H1 (cell line): ENCODE data around the gene MGST3. TPM values are rescaled to one million over a fixed set of nuclear protein-coding genes. Genes with fewer than 3 reads are reported as not detected.

ENCODE experiments used
- CTCF ChIA-PET: fragments of 300-600 bp; sonication (Branson Sonifier 250); formaldehyde crosslinking; loops from one replicate; lab custom pipeline; 2021; ENCODE audit not compliant: partially characterized antibody; lab: Charles Lee
- POLR2A ChIA-PET: fragments of 300-600 bp; sonication (Branson Sonifier 250); formaldehyde crosslinking; loops from one replicate; lab custom pipeline; 2021; ENCODE audit warnings: inconsistent platforms; ENCODE audit not compliant: partially characterized antibody; lab: Charles Lee
- DNase-seq, 2 experiments: peaks; one replicate each; pipeline versions ENCODE4 v3.0.0 to v3.0.0-alpha.2; 2010 to 2022; ENCODE audit warnings: low spot score in 2 of 2, low read depth in 1 of 2, mixed read lengths in 1 of 2
- FAIRE-seq: peaks from 2 replicates; lab custom pipeline; 2011; peaks lifted over from hg19 to GRCh38; lab: Jason Lieb, UNC
- H2AFZ ChIP-seq: 2 replicates; pipeline ENCODE4 v1.8.1; 2012; ENCODE audit warnings: low read length, inconsistent platforms
- H2AK5ac ChIP-seq: 2 replicates; pipeline ENCODE4 v1.6.1; 2013; ENCODE audit warnings: low read depth, low read length
- H2BK120ac ChIP-seq: replicated peaks from 2 replicates; pipeline ENCODE3; 2013; ENCODE audit warnings: low read depth, low read length, inconsistent platforms
- H2BK12ac ChIP-seq: 2 replicates; pipeline ENCODE4 v1.6.1; 2013; ENCODE audit warnings: low read depth, low read length
- H2BK15ac ChIP-seq: 2 replicates; pipeline ENCODE4 v1.6.1; 2013; ENCODE audit warnings: low read length
- H2BK20ac ChIP-seq: 2 replicates; pipeline ENCODE4 v1.6.1; 2013; ENCODE audit warnings: low read length
- H2BK5ac ChIP-seq: 2 replicates; pipeline ENCODE4 v1.6.1; 2013; ENCODE audit warnings: low read depth, low read length
- H3K14ac ChIP-seq: 2 replicates; pipeline ENCODE4 v1.6.1; 2013; ENCODE audit warnings: inconsistent platforms; ENCODE audit not compliant: insufficient read length
- H3K18ac ChIP-seq: 2 replicates; pipeline ENCODE4 v1.6.1; 2013; ENCODE audit warnings: low read length; ENCODE audit errors: extremely low read depth
- H3K23ac ChIP-seq: 2 replicates; pipeline ENCODE4 v1.6.1; 2013; ENCODE audit warnings: inconsistent platforms; ENCODE audit not compliant: insufficient read length
- H3K23me2 ChIP-seq: 2 replicates; pipeline ENCODE4 v1.6.1; 2013; ENCODE audit warnings: low read depth, low read length
- H3K27ac ChIP-seq: 2 replicates; pipeline ENCODE4 v1.6.1; 2011; ENCODE audit warnings: low read depth, low read length, inconsistent platforms
- H3K27me3 ChIP-seq, 4 experiments: replicated peaks in 1 of 4; 1 replicate in 1 of 4; 2 replicates in 3 of 4; pipeline versions ENCODE4 v1.6.1 to v1.8.1; 2011 to 2013; ENCODE audit warnings: low read length in 3 of 4, mild to moderate bottlenecking in 3 of 4, inconsistent platforms in 2 of 4, mixed read lengths in 2 of 4, moderate library complexity in 1 of 4; ENCODE audit not compliant: control insufficient read depth in 3 of 4, insufficient read depth in 3 of 4; ENCODE audit errors: extremely low read depth in 1 of 4
- H3K36me3 ChIP-seq, 4 experiments: 2 replicates each; pipeline versions ENCODE4 v1.6.1 to v1.8.1; 2011 to 2013; ENCODE audit warnings: mild to moderate bottlenecking in 4 of 4, low read length in 3 of 4, moderate library complexity in 2 of 4, control low read depth in 1 of 4, inconsistent platforms in 1 of 4; ENCODE audit not compliant: insufficient read depth in 4 of 4, control insufficient read depth in 2 of 4
- H3K4ac ChIP-seq: replicated peaks from 2 replicates; pipeline ENCODE3; 2013; ENCODE audit warnings: low read length, low read depth, mixed read lengths, inconsistent platforms; ENCODE audit not compliant: insufficient read length
- H3K4me1 ChIP-seq, 4 experiments: replicated peaks in 1 of 4; 1 replicate in 1 of 4; 2 replicates in 3 of 4; pipeline versions ENCODE4 v1.6.1 to v1.8.1; 2011 to 2013; ENCODE audit warnings: low read length in 3 of 4, inconsistent platforms in 2 of 4, mixed read lengths in 1 of 4; ENCODE audit not compliant: insufficient read depth in 4 of 4, control insufficient read depth in 3 of 4
- H3K4me2 ChIP-seq, 2 experiments: 2 replicates each; pipeline versions ENCODE4 v1.6.1 to v1.8.1; 2011 to 2013; ENCODE audit warnings: low read depth in 2 of 2, low read length in 2 of 2, control low read depth in 1 of 2, inconsistent platforms in 1 of 2, mild to moderate bottlenecking in 1 of 2; ENCODE audit not compliant: insufficient read depth in 1 of 2
- H3K4me3 ChIP-seq, 4 experiments: fragments of 200-600, 300-600 bp in 1 of 4; sonication (generic), shearing (Covaris generic), sonication (Bioruptor Twin) in 1 of 4; 2 replicates each; pipeline versions ENCODE4 v1.5.1 to v1.8.1; 2011 to 2016; ENCODE audit warnings: low read length in 4 of 4, low read depth in 3 of 4, control low read depth in 2 of 4, inconsistent platforms in 2 of 4, mild to moderate bottlenecking in 2 of 4, mixed read lengths in 1 of 4, moderate library complexity in 1 of 4; ENCODE audit not compliant: insufficient read depth in 2 of 4; ENCODE audit errors: extremely low read depth in 1 of 4
- H3K56ac ChIP-seq: replicated peaks from 2 replicates; pipeline ENCODE3; 2013; ENCODE audit warnings: low read depth, mild to moderate bottlenecking, mixed read lengths, low read length, inconsistent platforms; ENCODE audit not compliant: insufficient read length
- H3K79me1 ChIP-seq: 2 replicates; pipeline ENCODE4 v1.6.1; 2013; ENCODE audit warnings: low read depth, low read length, control low read depth
- H3K79me2 ChIP-seq, 2 experiments: 2 replicates each; pipeline versions ENCODE4 v1.6.1 to v1.8.1; 2012 to 2013; ENCODE audit warnings: low read length in 2 of 2, mild to moderate bottlenecking in 2 of 2, inconsistent platforms in 1 of 2; ENCODE audit not compliant: insufficient read depth in 2 of 2, control insufficient read depth in 1 of 2
- H3K9ac ChIP-seq, 4 experiments: replicated peaks in 1 of 4; 1 replicate in 1 of 4; 2 replicates in 3 of 4; pipeline versions ENCODE4 v1.6.1 to v1.8.1; 2011 to 2013; ENCODE audit warnings: low read depth in 3 of 4, low read length in 3 of 4, control low read depth in 2 of 4, mild to moderate bottlenecking in 2 of 4, moderate library complexity in 2 of 4, inconsistent platforms in 1 of 4; ENCODE audit errors: extremely low read depth in 1 of 4
- H3K9me3 ChIP-seq, 2 experiments: 2 replicates each; pipeline versions ENCODE4 v1.6.1 to v1.8.1; 2012 to 2013; ENCODE audit warnings: mild to moderate bottlenecking in 2 of 2, moderate library complexity in 2 of 2, control low read depth in 1 of 2, inconsistent platforms in 1 of 2, low read depth in 1 of 2, low read length in 1 of 2, mixed read lengths in 1 of 2; ENCODE audit not compliant: insufficient read depth in 2 of 2
- H4K20me1 ChIP-seq, 2 experiments: replicated peaks in 1 of 2; 2 replicates each; pipeline versions ENCODE3 to v1.8.1; 2011 to 2013; ENCODE audit warnings: inconsistent platforms in 2 of 2, low read length in 2 of 2, mild to moderate bottlenecking in 1 of 2; ENCODE audit not compliant: insufficient read depth in 2 of 2, control insufficient read depth in 1 of 2
- H4K5ac ChIP-seq: 2 replicates; pipeline ENCODE4 v1.6.1; 2013; ENCODE audit warnings: low read length, low read depth, mixed read lengths, inconsistent platforms; ENCODE audit not compliant: insufficient read length
- H4K8ac ChIP-seq: 2 replicates; pipeline ENCODE4 v1.8.0; 2013; ENCODE audit warnings: mild to moderate bottlenecking, moderate library complexity, low read length, inconsistent platforms; ENCODE audit not compliant: insufficient read depth; ENCODE audit errors: extremely low read depth
- H4K91ac ChIP-seq: replicated peaks from 2 replicates; pipeline ENCODE3; 2013; ENCODE audit warnings: low read length, mixed read lengths, inconsistent platforms; ENCODE audit not compliant: insufficient read length
- KDM1A ChIP-seq: fragments of 200-600, 300-600 bp; sonication (generic); IDR thresholded peaks from 2 replicates; pipeline ENCODE4 v1.7.1; 2016; ENCODE audit warnings: mild to moderate bottlenecking, low read length, borderline replicate concordance
- WGBS, 2 experiments: shearing (Covaris generic) in 1 of 2; methylation state at CpG; one replicate each; pipeline versions ENCODE4 v1.1.6 to v1.1.7; 2013 to 2015; ENCODE audit warnings: low lambda C conversion rate in 2 of 2, mixed read lengths in 2 of 2, inconsistent platforms in 1 of 2, low coverage in 1 of 2, missing lambda C conversion rate in 1 of 2; ENCODE audit not compliant: insufficient replicate concordance in 2 of 2, insufficient coverage in 1 of 2, insufficient read length in 1 of 2; ENCODE audit errors: extremely low coverage in 1 of 2, missing lambda C conversion rate in 1 of 2; 5-methylcytosine and 5-hydroxymethylcytosine counted together
- polyA plus RNA-seq, 7 experiments: library from polyadenylated mRNA; depleted of rRNA in 3 of 7; stranded (reverse) in 5 of 7; unstranded in 2 of 7; fragments of >200 nt in 5 of 7; fragments of 200-250 nt in 2 of 7; gene quantifications; 1 replicate in 5 of 7; 2 replicates in 1 of 7; 4 replicates in 1 of 7; pipeline versions ENCODE4 v1.2.1 to v1.2.3, GENCODE V29; 2011 to 2013; ENCODE audit warnings: missing spikeins in 2 of 7, mixed read lengths in 2 of 7
- total RNA-seq: library from RNA; stranded (reverse); fragmentation: NEBNext Ultra II Directional; extraction: Animal tissue kit (Norgen Biotek cat#: 25700); gene quantifications from 2 replicates; pipeline ENCODE4 v1.2.1, GENCODE V29; 2021

MGST3 gene
- total and polyA plus RNA-seq, 2 of the 8 experiments (the other 6 are each of a cell fraction or from before 2014, with no cell fraction given): 124 to 257 TPM

GRCh38 chr1:165680303-165680702, 49.3 kb downstream of the MGST3 start:
- H3K27me3 ChIP-seq: no peaks in the 10 kb centered on the region
- H2BK120ac ChIP-seq: no peak overlapping the region
- H2AK5ac ChIP-seq: no peak overlapping the region
- ChIA-PET CTCF (interaction anchor here (0.7 to 1.4 kb wide), 5 partner anchors 19 to 284 kb away, joined by 3 to 5 read pairs (median 3); no protein-coding TSS in a partner anchor), POLR2A (no interaction called here)
- no peak overlapping the region for H2BK20ac ChIP-seq
- H3K9ac ChIP-seq: no peak overlapping the region
- H3K18ac ChIP-seq: no peak overlapping the region
- DNase-seq (no peak), FAIRE-seq (no peak)
- no peak overlapping the region for H3K56ac ChIP-seq
- no peaks in the 10 kb centered on the region; the same call in none of the 2 replicates for H3K79me1 ChIP-seq
- H3K36me3 ChIP-seq: peaks cover 7 to 47% (median 26%) of the 10 kb centered on the region in 4 experiments; a peak in 7 of 8 replicates
- H2BK15ac ChIP-seq: no peak overlapping the region
- H3K14ac ChIP-seq: no peak overlapping the region
- H3K4me1 ChIP-seq: no peaks in the 10 kb centered on the region
- no peak overlapping the region for H2AFZ ChIP-seq
- no peak overlapping the region for H4K8ac ChIP-seq
- no peak overlapping the region for H4K91ac ChIP-seq
- no peak overlapping the region for H3K23ac ChIP-seq
- no peak overlapping the region for H3K4ac ChIP-seq
- peaks cover 0 to 3% of the 10 kb centered on the region in 2 experiments for H4K20me1 ChIP-seq
- H4K5ac ChIP-seq: no peak overlapping the region
- 84% methylated on average over 2 of the region's 2 CpGs; no CpG with 5 or more reads in 1 of the 2 experiments for WGBS, 2 experiments
- no peak overlapping the region for H2BK5ac ChIP-seq
- H3K4me2 ChIP-seq: no peak overlapping the region
- H3K9me3 ChIP-seq: no peaks in the 10 kb centered on the region
- no peak overlapping the region for H2BK12ac ChIP-seq
- no peak overlapping the region for H3K4me3 ChIP-seq
- H3K23me2 ChIP-seq: no peaks in the 10 kb centered on the region
- H3K79me2 ChIP-seq: peaks cover 0 to 5% of the 10 kb centered on the region in 2 experiments; a peak in 2 of 4 replicates
- H3K27ac ChIP-seq: no peak overlapping the region
- TF ChIP-seq KDM1A: no peak
